Natural killer cell treated with Interleukin-12 subunit alpha and Interleukin-12 subunit beta and Interleukin-15 and Interleukin-18, amount 100 ng/mL, for 72 hours (primary cell): ENCODE data around the gene TEX101. TPM values are rescaled to one million over a fixed set of nuclear protein-coding genes. Genes with fewer than 3 reads are reported as not detected.
"Not testable (repeated sequence)": the region's sequence is repeated elsewhere in the genome, so short reads cannot be mapped to it uniquely, and the experiment has no call there.

Source experiments
- ATAC-seq, 2 donors: fragments of 150-1000 bp; cut with Tn5 transposase in 1 of 2; sonication (Bioruptor Pico), chemical (Tn5 transposase) in 1 of 2; 2 replicates each; pipeline ENCODE4 v1.10.0; 2021
- DNase-seq: peaks from one replicate; pipeline ENCODE4 v3.0.0; 2022; ENCODE audit warnings: low spot score
- H3K27ac Mint-ChIP-seq, 2 donors: 1 replicate in 1 of 2; 2 replicates in 1 of 2; pipeline ENCODE4 v1.8.0; 2022; ENCODE audit warnings: mixed read lengths in 2 of 2, mild to moderate bottlenecking in 1 of 2, moderate library complexity in 1 of 2
- H3K27me3 Mint-ChIP-seq, 2 donors: 1 replicate in 1 of 2; 2 replicates in 1 of 2; pipeline ENCODE4 v1.8.0; 2022; ENCODE audit warnings: mixed read lengths in 2 of 2
- H3K36me3 Mint-ChIP-seq: one replicate; pipeline ENCODE4 v1.8.0; 2022; ENCODE audit warnings: mixed read lengths
- H3K4me1 Mint-ChIP-seq, 2 donors: 1 replicate in 1 of 2; 2 replicates in 1 of 2; pipeline ENCODE4 v1.8.0; 2022; ENCODE audit warnings: low read depth in 2 of 2, mixed read lengths in 2 of 2, mild to moderate bottlenecking in 1 of 2
- H3K4me3 Mint-ChIP-seq: one replicate; pipeline ENCODE4 v1.8.0; 2022; ENCODE audit warnings: mixed read lengths
- H3K9me3 Mint-ChIP-seq: 2 replicates; pipeline ENCODE4 v1.8.0; 2022; ENCODE audit warnings: mixed read lengths
- total RNA-seq, 2 donors: library from RNA; stranded (reverse); gene quantifications; one replicate each; pipeline ENCODE4 v1.2.3, GENCODE V29; 2022

Gene TEX101
- total RNA-seq, 2 donors from 2014 or later = not detected

DNA sequence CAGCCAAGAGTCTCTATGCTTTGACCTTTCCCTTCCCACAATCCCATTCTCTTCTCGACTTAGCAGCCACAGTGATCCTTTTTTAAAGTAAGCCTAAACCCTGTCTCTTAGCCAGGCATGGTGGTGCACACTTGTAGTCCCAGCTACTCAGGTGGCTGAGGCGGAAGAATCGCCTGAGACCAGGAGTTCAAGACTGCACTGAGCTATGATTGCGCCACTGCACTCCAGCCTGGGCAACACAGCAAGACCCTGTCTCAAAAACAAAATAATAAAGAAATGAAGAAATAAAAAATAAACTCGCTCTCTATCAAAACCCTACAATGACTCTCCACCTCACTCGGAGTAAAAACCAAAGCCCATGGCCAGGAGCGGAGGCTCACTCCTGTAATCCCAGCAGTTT, 14.7 kb downstream of the TEX101 start:
- no peak overlapping the region for H3K27ac Mint-ChIP-seq
- no peaks in the 10 kb centered on the region for H3K36me3 Mint-ChIP-seq
- no peak for ATAC-seq

DNA sequence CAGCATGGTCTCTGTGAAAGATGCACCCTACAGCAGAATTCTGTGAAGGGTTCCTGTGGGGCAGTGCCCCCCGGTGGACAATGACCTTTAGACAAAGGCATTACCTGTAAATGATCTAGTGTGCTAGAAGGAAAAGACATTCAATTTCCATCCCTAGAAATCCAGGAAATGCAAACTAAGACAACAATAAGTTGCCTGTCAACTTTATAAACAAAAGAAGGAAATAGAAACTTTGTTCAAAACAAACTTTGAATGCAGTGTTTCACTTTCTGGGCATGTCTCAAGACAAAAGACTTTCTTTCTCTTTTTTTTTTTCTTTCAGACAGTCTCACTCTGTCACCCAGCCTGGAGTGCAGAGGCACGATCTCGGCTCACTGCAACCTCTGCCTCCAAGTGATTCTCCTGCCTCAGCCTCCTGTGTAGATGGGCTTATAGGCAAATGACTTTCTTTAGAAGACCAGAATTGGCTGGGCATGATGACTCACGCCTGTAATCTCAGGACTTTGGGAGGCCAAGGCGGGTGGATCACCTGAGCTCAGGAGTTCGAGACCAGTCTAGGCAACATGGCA, 15.5 kb downstream of the TEX101 start:
- H3K27me3 Mint-ChIP-seq = no peaks in the 10 kb centered on the region
- DNase-seq (no peak), ATAC-seq (no peak)
- peaks cover 4 to 7% of the 10 kb centered on the region in 2 donors for H3K4me1 Mint-ChIP-seq
- H3K4me3 Mint-ChIP-seq = no peak overlapping the region
- no peaks in the 10 kb centered on the region for H3K36me3 Mint-ChIP-seq
- peak overlapping the region in 1 of 2 donors; percentile 1 for H3K27ac Mint-ChIP-seq
- H3K9me3 Mint-ChIP-seq = no peaks in the 10 kb centered on the region

More for the DNA sequence above, 14.7 kb downstream of the TEX101 start:
- Mint-ChIP-seq H3K4me3 (no peak overlapping the region), H3K4me1 (peaks cover 4 to 7% of the 10 kb centered on the region in 2 donors), H3K27me3 (peaks cover 0 to 3% of the 10 kb centered on the region in 2 donors), H3K9me3 (no peaks in the 10 kb centered on the region)
- DNase-seq = no peak

DNA sequence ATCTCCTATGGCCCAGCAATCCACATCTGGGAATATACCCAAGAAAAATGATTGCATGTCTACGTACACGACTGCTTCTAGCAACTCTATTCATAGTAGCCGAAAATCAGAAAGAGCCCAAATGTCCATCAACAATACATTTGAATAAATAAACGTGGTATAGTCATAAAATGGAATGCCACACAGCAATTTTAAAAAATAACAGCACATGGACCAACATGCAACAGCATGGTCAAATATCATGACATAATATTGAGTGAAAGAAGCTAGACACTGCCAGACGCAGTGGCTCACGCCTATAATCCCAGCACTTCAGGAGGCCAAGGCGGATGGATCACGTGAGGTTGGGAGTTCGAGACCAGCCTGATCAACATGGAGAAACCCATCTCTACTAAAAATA, 16.3 kb downstream of the TEX101 start:
- ATAC-seq (no peak), DNase-seq (no peak)
- Mint-ChIP-seq H3K36me3 (no peaks in the 10 kb centered on the region), H3K27ac (peak overlapping the region in 1 of 2 donors; percentile 1), H3K27me3 (no peaks in the 10 kb centered on the region), H3K4me3 (no peak overlapping the region), H3K4me1 (peaks cover 7 to 12% of the 10 kb centered on the region in 2 donors), H3K9me3 (no peaks in the 10 kb centered on the region)

DNA sequence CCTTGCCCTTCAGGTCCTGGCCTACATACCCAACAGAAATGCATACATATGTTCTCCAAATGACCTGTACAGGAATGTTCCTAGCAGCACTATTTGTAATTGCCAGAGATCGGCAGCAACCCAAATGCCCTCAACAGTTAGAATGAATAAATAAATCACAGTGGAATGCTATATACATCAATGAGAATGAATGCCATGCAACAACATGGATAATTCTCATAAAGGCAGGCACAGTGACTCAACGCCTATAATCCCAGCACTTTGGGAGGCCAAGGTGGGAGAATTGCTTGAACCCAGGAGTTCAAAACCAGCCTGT, 18.6 kb downstream of the TEX101 start:
- ATAC-seq (no peak), DNase-seq (no peak)
- Mint-ChIP-seq H3K4me1 (peaks cover 15 to 21% of the 10 kb centered on the region in 2 donors), H3K36me3 (no peaks in the 10 kb centered on the region), H3K9me3 (no peaks in the 10 kb centered on the region), H3K27ac (no peak overlapping the region), H3K4me3 (no peak overlapping the region), H3K27me3 (no peaks in the 10 kb centered on the region)

DNA sequence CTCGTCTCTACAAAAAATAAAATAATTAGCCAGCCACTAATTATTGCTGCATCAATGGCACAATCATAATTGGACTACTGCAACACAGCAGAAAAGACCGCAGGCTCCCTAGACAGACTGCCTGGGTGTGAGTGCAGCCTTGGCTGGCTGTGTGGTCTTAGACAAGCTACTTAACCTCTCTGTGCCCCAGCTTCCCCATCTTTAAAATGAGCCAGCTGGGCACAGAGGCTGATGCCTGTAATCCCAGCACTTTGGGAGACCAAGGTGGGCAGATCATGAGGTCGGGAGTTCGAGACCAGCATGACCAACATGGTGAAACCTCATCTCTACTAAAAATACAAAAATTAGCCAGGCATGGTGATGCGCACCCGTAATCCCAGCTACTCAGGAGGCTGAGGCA, 19.0 kb downstream of the TEX101 start:
- H3K27ac Mint-ChIP-seq = no peak overlapping the region
- no peaks in the 10 kb centered on the region for H3K9me3 Mint-ChIP-seq
- H3K27me3 Mint-ChIP-seq = no peaks in the 10 kb centered on the region
- no peak for ATAC-seq
- no peak for DNase-seq
- H3K4me3 Mint-ChIP-seq = no peak overlapping the region
- H3K4me1 Mint-ChIP-seq = peaks cover 17 to 24% of the 10 kb centered on the region in 2 donors
- H3K36me3 Mint-ChIP-seq = no peaks in the 10 kb centered on the region

DNA sequence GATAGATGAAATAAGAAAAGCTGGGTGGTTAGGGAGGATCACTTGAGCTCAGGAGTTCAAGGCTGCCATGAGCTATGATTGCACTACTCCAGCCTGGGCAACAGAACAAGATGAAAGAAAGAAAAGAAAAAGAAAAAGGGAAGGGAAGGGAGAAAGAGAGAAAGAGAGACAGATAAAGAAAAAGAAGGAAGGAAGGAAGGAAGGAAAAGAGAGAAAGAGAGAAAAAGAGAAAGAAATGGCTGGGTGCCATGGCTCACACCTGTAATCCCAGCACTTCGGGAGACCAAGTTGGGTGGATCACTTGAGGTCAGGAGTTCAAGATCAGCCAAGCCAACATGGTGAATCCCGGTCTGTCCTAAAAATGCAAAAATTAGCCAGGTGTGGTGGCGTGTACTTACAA, 21.1 kb downstream of the TEX101 start:
- no peak for DNase-seq
- H3K27ac Mint-ChIP-seq = peak overlapping the region in 1 of 2 donors; percentile 8
- H3K4me1 Mint-ChIP-seq = peaks cover 27 to 37% of the 10 kb centered on the region in 2 donors
- H3K9me3 Mint-ChIP-seq = no peaks in the 10 kb centered on the region
- peak overlapping the region; percentile 14 for H3K4me3 Mint-ChIP-seq
- ATAC-seq = no peak
- H3K36me3 Mint-ChIP-seq = no peaks in the 10 kb centered on the region
- H3K27me3 Mint-ChIP-seq = no peaks in the 10 kb centered on the region

DNA sequence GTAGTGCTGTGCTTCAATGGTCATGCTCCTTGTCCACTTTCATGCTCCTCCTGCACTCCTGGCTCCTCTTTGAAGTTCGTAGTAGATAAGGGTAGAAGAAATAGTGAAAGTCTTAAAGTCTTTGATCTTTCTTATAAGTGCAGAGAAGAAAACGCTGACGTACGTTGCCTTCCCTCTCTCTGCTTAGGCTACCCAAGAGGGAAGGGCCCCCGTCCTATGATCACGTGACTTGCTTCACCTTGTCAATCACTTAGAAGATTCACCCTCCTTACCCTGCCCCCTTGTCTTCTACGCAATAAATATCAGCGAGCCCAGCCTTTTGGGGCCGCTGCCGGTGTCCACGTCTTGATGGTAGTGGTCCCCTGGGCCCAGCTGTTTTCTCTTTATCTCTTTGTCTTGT, 22.6 kb downstream of the TEX101 start:
- not testable (repeated sequence) for H3K36me3 Mint-ChIP-seq, H3K9me3 Mint-ChIP-seq, H3K27me3 Mint-ChIP-seq, DNase-seq, H3K4me3 Mint-ChIP-seq, ATAC-seq
- Mint-ChIP-seq H3K27ac (peak overlapping the region; percentile 29 to 56), H3K4me1 (peaks cover 27 to 34% of the 10 kb centered on the region in 2 donors)

DNA sequence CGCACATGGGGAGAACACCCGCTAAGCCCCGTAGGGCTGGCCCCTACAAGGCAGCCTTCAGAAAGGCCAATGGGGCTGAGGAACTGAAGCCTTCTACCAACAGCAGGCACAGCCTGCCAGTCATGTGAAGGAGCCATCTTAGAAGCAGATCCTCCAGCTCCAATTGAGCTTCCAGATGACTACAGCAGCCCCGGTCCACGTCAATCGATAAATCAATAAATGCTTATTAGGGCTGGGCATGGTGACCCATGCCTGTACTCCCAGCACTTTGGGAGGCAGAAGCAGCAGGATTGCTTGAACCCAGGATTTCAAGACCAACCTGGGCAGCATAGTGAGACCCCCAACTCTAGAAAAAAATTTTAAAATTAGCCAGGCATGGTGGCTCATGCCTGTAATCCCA, 23.0 kb downstream of the TEX101 start:
- DNase-seq = no peak
- Mint-ChIP-seq H3K27ac (peak overlapping the region; percentile 29 to 56), H3K4me1 (peaks cover 27 to 34% of the 10 kb centered on the region in 2 donors)

DNA sequence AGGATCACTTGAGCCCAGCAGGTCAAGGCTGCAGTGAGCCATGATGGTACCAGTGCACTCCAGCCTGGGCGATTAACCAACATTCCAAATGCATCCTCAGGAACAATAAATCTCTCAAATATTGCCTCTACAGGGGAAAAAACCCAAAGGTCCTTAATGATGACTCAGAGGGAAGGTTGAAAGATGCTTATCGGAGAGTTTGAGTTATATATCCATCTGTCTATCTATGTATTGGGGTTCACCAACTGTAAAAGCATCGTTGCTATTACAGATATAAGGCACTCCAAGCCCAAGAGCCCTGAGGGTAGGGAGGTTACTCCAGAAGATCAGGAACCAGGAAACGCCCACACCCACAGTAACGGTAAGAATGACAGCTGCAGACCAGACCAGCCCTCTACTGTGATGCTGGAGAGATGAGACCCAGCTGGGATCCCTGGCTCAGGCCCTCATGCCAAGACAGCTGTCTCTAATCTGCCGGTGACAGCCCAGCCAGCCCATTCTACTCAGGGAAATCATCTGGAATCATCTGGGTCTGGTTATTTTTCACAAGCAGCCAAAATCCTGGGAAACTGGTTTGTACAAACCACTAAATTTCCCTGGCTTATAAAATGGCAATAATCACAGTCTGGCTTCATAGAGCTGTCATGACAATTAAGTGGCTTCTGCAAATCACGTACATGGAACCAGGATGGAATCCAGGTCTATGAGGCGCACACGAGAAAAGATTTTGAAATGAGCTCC, 23.8 kb downstream of the TEX101 start:
- Mint-ChIP-seq H3K9me3 (no peaks in the 10 kb centered on the region), H3K27me3 (no peaks in the 10 kb centered on the region), H3K4me1 (peaks cover 23 to 34% of the 10 kb centered on the region in 2 donors), H3K4me3 (peak overlapping the region; percentile 26), H3K36me3 (no peaks in the 10 kb centered on the region), H3K27ac (peak overlapping the region; percentile 54 to 73)
- ATAC-seq (no peak), DNase-seq (no peak)

More for the DNA sequence above, 23.0 kb downstream of the TEX101 start:
- H3K4me3 Mint-ChIP-seq = no peak overlapping the region
- no peak for ATAC-seq
- H3K36me3 Mint-ChIP-seq = no peaks in the 10 kb centered on the region
- H3K9me3 Mint-ChIP-seq = no peaks in the 10 kb centered on the region
- H3K27me3 Mint-ChIP-seq = no peaks in the 10 kb centered on the region

DNA sequence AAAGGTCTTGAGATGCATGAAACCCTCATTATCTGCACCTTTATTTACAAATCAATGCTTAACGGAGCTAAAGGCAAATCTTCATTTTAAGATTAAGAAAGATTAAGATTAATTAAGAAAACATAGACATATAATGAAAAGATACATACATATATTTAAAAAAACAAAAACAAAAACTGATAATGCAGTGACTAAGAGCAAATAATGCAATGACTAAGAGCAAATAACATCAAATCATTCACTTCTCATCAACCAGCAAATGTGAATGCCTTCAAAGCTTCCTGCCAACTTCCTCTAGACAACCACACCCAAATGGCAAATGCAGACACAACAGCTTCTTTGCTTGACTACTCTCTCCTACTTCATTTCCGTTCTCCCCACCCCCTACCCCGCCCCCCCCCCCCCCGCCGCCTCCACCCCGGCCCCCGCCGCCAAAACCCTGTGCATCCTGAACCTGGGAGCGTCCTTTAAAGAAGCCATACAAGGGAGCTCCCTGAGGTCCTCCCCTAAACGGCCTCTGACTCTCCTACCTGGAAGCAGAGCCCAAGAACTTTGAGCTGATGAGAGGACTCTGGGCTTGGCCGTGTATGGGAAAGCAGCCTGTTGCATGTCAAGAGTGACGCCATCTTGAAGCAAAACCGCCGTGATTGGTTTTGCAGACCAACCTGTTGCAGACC, 24.5 kb downstream of the TEX101 start:
- peaks cover 23 to 34% of the 10 kb centered on the region in 2 donors for H3K4me1 Mint-ChIP-seq
- DNase-seq (no peak), ATAC-seq (peak in 1 of 2 donors; percentile 73)

DNA sequence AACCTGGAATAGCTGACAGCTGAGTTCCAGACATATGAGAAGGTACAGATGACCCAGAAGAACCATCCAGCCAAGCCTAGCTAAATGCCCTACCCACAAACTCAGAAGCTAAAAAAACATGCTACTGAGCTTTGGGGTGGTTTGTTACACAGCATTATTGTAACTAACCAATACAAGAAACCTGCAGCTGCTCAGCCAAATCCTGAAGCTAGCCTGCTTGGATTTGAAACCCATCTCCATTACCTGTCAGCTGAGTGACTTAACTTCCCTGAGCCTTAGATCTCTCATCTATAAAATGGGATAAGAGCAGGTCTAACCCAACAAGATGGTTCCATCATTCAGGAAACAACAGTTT, 25.0 kb downstream of the TEX101 start:
- H3K9me3 Mint-ChIP-seq = no peaks in the 10 kb centered on the region
- no peak overlapping the region for H3K27ac Mint-ChIP-seq
- H3K27me3 Mint-ChIP-seq = no peaks in the 10 kb centered on the region
- peaks cover 23 to 34% of the 10 kb centered on the region in 2 donors for H3K4me1 Mint-ChIP-seq
- H3K36me3 Mint-ChIP-seq = no peaks in the 10 kb centered on the region
- no peak for ATAC-seq
- DNase-seq = no peak
- H3K4me3 Mint-ChIP-seq = no peak overlapping the region

More for the DNA sequence above, 24.5 kb downstream of the TEX101 start:
- H3K36me3 Mint-ChIP-seq = no peaks in the 10 kb centered on the region
- H3K9me3 Mint-ChIP-seq = no peaks in the 10 kb centered on the region
- peak overlapping the region; percentile 26 for H3K4me3 Mint-ChIP-seq
- H3K27me3 Mint-ChIP-seq = no peaks in the 10 kb centered on the region
- H3K27ac Mint-ChIP-seq = peak overlapping the region; percentile 54 to 73

DNA sequence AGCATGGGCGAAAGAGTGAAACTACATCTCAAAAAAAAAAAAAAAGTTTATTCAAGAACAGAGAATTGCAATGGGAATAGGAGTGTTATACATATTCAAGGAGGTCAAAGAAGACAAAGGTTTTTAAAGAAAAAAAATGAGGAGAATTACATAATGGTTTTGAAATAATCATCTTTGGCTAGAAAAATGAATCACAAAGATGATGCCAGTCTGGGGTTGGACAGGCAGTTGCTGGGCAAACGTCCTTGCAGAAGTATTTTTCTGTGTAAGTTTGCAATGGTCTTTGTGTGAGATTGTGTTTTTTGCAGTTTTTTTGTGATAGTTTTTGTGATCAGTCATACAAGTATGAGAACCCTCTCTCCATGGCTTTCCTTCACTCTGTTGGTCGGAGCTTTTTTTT, 27.0 kb downstream of the TEX101 start:
- H3K27me3 Mint-ChIP-seq = no peaks in the 10 kb centered on the region
- H3K4me3 Mint-ChIP-seq = no peak overlapping the region
- H3K36me3 Mint-ChIP-seq = no peaks in the 10 kb centered on the region
- ATAC-seq (no peak), DNase-seq (no peak)
- H3K4me1 Mint-ChIP-seq = peaks cover 21 to 27% of the 10 kb centered on the region in 2 donors
- H3K27ac Mint-ChIP-seq = no peak overlapping the region
- H3K9me3 Mint-ChIP-seq = no peaks in the 10 kb centered on the region

DNA sequence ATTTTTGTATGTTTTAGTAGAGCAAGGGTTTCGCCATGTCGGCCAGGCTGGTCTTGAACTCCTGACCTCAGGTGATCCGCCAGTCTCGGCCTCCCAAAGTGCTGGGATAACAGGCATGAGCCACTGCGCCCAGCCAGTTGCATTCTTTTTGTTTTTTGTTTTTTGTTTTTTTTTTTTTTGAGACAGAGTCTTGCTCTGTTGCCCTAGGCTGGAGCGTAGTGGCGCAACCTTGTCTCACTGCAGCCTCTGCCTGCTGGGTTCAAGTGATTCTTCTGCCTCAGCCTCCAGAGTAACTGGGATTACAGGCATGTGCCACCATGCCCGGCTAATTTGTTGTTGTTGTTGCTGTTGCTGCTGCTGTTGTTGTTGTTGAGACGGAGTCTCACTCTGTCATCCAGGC, 29.4 kb downstream of the TEX101 start:
- H3K9me3 Mint-ChIP-seq, H3K27me3 Mint-ChIP-seq, H3K4me3 Mint-ChIP-seq, H3K36me3 Mint-ChIP-seq, H3K27ac Mint-ChIP-seq, ATAC-seq, DNase-seq: not testable (repeated sequence)
- H3K4me1 Mint-ChIP-seq = peaks cover 14 to 16% of the 10 kb centered on the region in 2 donors
